HG03103 (cell line): Measurements from ENCODE around the gene CBLN3.

Experiments used
- ATAC-seq: cut with Tn5 transposase; IDR thresholded peaks from one replicate; pipeline ENCODE4 v1.9.1; 2021; ENCODE audit warnings: low read depth; ENCODE audit not compliant: unreplicated experiment

Gene CBLN3

DNA sequence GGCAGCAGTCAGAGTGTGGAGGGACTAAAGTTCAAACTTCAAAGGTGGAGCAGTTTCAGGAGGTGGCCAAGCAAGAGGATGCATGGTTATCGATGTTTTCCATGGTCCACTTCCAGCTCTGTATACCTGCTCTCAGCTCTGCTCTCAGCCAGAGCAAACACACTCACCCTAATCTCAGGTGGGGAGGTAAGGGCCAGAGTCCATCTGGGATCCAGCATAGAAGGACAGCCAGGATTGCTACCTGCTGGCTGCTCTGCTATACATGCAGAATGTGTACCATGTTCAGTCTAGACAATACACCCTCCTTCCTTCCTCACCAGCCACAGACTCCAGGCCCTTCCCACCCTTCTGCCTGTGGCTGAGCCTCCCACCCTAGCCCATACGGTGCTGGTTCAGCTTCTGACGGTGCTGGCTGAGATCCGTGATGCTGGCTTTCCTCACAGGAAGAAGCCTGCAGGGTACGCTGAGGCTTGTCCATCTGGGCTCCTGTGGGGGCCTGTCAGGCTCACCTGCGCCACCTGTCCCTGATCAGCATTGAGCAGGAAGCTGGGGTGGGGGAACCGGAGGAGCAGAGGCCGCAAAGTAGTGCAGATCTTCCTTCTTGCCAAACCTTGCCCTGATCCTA, 2.4 kb downstream of the CBLN3 start:
- ATAC-seq, result no peak

DNA sequence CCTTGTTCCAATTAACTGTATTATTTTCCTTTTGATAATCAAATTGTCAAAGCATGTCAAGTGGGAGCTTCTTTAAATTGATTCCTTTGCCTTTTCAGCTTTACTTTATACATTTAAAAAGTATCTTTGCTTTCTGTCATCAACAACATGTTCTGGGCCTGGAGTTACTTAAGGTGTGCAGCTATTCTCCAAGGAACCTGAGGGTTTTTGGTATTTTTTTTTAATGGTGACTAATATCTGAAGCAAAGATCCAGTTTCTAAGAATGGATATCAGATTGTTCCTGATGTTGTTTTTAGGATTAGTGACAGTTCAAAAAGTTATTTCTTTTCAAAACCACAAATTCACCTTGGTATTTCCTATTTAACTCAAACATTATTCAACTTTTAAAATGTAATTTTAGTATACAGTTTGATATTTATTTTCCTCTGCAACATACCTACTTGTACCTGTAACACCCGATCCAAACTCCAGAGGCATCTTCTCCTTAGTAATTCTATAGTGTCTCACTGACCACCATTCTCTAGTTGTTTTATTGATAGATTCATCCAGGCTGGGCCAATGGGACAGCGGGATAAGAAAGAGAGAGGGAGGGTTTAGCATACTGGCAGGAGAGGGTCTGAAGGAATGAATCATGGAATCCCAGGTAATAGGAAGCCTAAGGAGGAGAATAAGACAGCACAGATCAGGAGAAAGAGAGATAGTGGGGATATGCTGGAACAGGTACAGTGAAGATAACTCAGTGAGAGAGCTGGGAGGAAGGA, 3.1 kb downstream of the CBLN3 start:
- ATAC-seq, result no peak

DNA sequence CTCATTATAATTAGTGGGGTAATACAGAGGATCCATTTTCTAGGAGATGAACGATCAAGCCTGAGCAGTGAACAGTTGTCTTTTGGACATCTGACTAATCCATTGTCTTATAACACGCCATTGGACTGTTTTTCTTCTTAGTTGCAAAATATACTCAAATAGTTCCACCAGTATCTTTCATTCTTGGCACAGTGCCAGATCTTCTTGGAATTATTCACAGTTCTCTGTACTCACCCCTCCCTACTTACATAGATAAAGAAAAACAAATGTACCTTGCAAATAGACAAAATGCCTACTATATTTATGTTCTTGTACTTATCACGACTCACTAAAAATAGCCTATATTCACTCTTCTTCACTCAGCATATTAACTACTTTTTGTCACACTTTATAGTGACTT, 3.8 kb downstream of the CBLN3 start:
- no peak for ATAC-seq

DNA sequence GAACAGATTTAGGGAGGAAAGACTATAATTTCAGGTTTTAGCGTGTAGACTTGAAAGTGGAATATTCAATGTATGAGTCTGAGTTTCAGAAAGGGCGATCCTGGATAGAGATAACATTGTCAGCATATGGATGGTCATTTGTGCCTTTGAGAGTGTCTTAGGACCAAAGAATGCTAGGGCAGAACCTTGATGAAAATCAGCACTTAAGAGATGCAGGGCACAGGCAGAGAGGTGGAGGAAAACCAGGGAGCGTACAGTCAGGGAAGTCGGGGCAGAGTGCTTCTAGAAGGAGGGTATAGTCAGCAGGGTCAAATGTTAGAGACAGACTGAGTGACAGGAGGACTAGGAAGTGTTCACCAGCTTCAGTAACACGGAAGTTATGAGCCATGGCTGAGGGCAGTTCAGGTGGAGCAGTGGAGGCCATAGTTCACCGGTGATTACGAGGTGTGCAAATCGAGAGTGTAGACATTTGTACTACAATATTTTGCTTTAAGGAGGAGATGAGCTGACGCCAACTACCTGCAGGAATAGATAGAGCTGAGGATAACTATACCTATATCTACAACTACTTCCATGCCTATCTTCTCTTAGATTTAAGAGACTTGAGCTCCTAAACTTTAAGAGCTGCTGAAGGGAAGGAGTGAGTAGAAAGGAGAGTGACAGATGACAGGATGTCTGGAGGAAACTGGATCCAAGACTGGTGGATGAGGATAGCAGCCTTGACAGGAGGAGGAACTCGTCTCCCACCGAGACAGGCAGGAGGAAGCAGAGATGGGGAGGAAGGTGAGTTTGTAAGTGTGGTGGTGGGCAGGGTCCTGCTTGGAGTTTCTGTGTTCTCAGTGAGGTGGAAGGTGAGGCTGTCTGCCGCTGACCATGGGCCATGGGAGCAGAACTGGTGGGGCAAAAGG, 6.5 kb downstream of the CBLN3 start:
- ATAC-seq, result no peak

GRCh38 chr14:24422261-24422660, 7.2 kb downstream of the CBLN3 start:
- ATAC-seq, result no peak

DNA sequence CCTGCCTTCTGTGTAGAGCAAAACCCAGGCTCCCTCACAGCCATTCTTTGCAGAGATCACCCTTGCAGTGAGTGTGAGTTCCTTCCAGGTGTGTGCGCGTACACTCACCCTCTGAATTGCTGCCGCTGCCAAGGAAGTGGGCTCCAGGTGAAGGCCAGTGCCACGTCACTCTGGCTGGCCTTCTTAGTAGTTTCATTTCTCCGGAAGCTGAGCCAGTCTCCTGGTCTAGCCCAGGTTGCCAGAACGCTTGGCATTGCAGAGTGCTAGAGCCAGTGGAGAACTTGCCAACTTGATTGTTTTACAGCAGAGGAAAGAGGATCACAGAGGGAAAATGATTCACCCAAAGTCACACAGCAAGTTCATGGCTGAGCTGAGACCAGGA, 11.0 kb downstream of the CBLN3 start:
- no peak for ATAC-seq

DNA sequence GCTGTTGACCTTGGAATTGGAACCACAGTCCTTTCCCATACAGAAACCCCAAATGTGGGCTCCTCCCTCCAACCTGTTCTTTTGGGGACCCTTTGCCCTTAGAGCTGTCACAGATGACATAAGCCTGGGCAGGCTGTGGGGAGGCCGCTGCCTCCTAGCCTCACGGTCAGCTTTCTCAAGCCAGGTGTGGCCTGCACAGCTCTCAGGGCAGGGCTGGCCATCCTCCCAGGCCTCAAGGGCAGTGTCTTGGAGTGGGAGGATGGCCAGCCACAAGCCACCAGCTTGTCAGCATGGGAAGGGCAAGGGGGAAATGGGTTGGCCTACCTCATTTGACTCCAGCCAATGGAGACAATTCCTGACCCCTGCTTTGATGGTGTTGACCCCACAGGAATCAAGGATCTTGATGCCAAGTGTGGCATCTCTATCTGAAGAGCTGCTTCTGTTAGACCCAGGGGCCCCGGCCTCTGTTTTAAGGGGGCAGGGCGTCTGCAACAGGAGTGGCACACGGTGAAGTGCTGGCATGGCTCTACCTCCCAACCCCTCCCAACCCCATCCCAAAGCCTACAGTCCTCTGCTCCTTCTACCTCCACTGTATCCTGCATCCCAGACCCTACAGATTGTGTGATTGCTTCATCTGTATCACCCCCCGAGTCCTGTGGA, 11.5 kb downstream of the CBLN3 start:
- ATAC-seq, result no peak

GRCh38 chr14:24416932-24417619, 12.4 kb downstream of the CBLN3 start:
- ATAC-seq, result no peak

DNA sequence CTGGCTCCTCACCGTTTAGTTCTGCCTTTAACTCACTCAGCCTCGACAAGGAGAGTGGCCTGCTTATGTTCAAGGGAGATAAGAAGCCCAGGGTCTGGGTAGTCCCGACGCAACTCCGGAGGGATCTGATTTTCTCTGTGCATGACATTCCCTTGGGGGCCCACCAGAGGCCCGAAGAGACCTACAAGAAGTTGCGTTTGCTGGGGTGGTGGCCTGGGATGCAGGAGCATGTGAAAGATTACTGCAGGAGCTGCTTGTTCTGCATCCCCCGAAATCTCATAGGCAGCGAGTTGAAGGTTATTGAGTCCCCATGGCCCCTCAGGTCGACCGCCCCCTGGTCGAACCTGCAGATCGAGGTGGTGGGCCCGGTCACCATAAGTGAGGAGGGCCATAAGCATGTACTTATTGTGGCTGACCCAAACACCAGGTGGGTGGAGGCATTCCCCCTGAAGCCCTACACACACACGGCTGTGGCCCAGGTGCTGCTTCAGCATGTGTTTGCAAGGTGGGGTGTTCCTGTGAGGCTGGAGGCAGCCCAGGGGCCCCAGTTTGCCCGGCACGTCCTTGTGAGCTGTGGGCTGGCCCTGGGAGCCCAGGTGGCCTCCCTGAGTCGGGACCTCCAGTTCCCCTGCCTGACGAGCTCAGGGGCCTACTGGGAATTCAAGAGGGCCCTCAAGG, 13.1 kb downstream of the CBLN3 start:
- no peak for ATAC-seq

GRCh38 chr14:24415421-24416253, 13.8 kb downstream of the CBLN3 start:
- no peak for ATAC-seq

GRCh38 chr14:24414732-24415420, 14.6 kb downstream of the CBLN3 start:
- ATAC-seq, result no peak

DNA sequence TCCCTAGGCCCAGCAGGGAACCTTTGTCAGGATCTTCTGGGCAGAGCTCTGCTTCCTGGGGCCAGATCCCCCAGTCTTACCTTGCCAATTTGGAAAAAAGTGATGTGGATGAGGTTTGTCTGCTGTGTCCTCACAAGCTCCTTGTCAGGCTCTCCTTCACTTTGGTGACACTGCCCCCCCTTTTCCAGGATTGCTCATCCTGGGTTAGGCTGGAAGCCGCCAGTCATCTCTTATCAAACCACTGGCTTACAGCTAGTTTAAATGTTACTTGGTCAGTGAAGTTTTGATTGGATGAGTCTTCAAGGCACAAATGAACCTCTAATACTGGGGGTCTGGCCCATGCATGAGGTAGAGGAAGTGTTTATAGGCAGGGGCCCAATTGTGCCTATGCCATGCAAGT, 15.4 kb downstream of the CBLN3 start:
- no peak for ATAC-seq

DNA sequence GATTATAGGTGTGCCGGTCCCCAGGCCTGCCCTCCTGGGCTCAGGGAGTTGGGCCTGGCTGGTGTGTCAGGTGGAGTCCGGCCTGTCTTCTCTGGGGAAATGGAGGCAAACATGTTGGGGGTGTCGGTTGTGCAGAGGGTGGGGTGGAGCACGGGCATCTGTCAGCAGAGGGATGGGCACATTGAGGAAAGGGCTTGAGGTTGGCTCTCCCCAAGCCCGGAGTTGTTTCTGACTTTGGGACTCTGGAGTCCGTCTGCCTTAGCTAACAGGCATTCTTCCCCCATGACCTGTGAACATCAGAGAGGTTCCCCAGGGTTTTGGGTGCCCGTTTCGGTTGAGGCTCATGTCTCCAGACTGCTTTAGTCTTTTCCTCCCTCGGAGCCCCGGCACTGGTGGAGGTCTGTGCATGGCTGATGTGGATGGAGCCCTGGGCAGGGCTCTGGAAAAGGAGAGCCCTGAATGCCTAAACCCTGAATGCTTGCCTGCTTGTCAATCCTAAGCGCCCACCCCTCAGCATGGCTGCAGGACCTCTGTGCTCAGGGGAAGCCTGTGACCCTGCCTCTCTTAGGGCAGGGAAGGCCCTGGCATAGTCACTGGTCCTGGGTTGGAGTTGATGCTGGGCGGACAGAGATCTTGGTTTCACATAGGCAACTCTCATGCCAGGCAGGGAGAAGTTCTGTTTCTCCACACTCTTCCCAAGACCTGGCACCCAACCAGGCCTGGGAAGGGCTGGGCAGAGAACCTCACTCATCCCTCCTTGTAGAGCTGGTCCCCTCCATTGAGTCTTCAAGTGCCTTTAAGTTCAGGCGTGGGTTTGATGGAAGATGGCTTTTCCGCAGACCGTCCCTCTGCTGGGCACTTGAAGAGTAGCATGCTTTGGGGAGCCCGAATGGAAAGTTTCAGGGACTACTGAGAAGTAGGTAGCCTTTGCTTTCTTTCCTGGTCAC, 17.8 kb downstream of the CBLN3 start:
- peak; percentile 77 for ATAC-seq

DNA sequence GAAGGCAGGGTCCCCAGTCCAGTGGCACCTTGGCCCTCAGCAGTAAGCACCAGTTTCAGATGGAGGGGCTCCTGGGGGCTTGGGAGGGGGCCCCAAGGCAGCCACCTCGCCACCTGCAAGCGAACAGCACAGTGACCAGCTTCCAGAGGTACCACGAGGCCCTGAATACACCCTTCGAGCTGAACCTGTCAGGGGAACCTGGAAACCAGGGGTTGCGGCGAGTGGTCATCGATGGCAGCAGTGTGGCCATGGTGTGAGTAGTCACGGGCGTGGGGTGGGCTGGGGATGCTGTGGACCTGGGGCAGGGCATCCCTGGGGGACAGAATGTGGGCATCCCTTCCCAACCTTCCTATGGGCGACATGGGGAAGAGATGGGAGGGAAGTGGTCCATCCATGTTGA, 19.5 kb downstream of the CBLN3 start:
- ATAC-seq, result no peak

DNA sequence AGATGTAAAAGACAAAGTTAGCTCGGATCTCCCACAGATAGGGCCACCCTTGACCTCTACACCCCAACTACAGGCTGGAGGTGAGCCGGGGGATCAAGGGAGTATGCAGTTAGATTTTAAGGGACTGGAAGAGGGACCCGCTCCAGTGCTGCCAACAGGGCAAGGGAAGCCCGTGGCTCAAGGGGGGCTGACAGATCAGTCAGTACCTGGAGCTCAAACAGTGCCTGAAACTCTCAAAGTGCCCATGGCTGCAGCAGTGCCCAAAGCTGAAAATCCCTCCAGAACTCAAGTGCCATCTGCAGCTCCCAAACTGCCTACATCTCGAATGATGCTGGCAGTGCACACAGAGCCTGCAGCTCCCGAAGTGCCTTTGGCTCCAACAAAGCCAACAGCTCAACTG, 20.3 kb downstream of the CBLN3 start:
- no peak for ATAC-seq

- no peak for ATAC-seq
Observed at GRCh38 chr14:24408764-24409163, 20.7 kb downstream of the CBLN3 start.

DNA sequence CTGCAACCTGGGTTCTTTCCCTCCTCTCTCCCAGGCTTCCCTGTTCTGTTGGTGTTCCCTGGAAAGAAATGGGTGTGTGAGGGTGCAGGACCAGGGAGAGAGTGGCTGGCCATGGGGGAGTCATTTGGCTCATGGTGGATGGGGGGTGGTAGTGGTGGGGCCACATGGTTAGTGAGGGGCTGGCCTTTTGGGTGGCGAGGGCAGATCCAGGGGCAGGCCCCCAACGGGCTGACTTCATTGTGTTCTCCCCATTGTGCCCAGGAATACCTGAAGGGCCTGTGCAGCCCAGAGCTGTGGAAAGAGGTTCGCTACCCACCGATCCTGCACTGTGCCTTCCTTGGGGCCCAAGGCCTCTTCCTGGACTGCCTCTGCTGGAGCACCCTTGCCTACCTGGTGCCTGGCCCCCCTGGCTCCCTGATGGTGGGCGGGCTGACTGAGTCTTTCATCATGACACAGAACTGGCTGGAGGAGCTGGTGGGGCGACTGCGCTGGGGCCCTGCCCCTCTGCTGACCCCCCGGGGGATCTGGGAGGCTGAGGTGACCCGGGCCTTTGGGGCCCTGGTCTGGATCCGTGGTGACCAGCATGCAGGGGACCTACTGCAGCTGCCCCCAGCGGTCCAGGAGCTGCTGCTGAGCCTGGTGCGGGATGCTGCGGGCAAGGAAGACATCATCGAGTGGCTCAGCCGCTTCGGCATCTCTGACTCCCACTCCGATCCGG, 21.7 kb downstream of the CBLN3 start:
- no peak for ATAC-seq
